Neural cell (in vitro differentiated cells): ENCODE data around the gene MEMO1.

ENCODE experiments used
- EP300 ChIP-seq: fragments of 450-650 bp; conservative IDR thresholded peaks from 2 replicates; pipeline ENCODE4 v1.6.1; 2014; ENCODE audit warnings: antibody characterized with exemption, mild to moderate bottlenecking, moderate library complexity; ENCODE audit not compliant: poor library complexity, severe bottlenecking
- EZH2 ChIP-seq: fragments of 200-600, 300-800 bp; shearing (Covaris generic), sonication (generic); IDR thresholded peaks from 2 replicates; pipeline ENCODE4 v1.6.1; 2014; ENCODE audit warnings: antibody characterized with exemption, low read length, borderline replicate concordance, mild to moderate bottlenecking; ENCODE audit not compliant: insufficient read depth, poor library complexity, severe bottlenecking
- MXI1 ChIP-seq: fragments of 450-650 bp; conservative IDR thresholded peaks from 2 replicates; pipeline ENCODE4 v1.6.1; 2014; ENCODE audit warnings: antibody characterized with exemption, mild to moderate bottlenecking; ENCODE audit not compliant: poor library complexity, severe bottlenecking
- POLR2AphosphoS5 ChIP-seq: IDR thresholded peaks from 2 replicates; pipeline ENCODE4 v1.6.1; 2012
- RAD21 ChIP-seq: fragments of 450-650 bp; conservative IDR thresholded peaks from 2 replicates; pipeline ENCODE4 v1.6.1; 2014; ENCODE audit warnings: antibody characterized with exemption, mild to moderate bottlenecking, moderate library complexity
- TAF1 ChIP-seq: IDR thresholded peaks from 2 replicates; pipeline ENCODE4 v1.6.1; 2012; ENCODE audit warnings: low read depth
- TF ChIP-seq, protein P1 (sequence below): fragments of 450-650 bp; IDR thresholded peaks from 2 replicates; pipeline ENCODE4 v1.5.1; 2014; ENCODE audit warnings: antibody characterized with exemption, mild to moderate bottlenecking, moderate library complexity; ENCODE audit not compliant: poor library complexity, severe bottlenecking

DNA sequence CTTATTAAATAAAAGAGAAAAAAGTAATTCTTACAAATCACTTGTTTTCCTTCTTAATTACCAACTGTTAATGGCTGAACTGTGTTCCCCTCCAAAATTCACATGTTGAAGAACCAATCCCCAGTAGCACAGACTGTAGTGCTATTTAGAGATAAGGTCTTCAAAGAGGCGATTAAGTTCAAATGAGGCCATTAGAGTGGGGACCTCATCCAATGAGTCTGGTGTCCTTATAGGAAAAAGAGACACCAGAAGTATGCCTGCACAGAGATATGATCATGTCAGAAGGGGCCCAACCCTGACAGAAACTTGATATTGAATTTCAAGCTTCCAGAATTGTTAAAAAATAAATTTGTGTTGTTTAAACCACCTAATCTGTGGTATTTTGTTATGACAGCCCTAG lies 89.8 kb downstream of the MEMO1 start:
- TF ChIP-seq, protein P1, sequence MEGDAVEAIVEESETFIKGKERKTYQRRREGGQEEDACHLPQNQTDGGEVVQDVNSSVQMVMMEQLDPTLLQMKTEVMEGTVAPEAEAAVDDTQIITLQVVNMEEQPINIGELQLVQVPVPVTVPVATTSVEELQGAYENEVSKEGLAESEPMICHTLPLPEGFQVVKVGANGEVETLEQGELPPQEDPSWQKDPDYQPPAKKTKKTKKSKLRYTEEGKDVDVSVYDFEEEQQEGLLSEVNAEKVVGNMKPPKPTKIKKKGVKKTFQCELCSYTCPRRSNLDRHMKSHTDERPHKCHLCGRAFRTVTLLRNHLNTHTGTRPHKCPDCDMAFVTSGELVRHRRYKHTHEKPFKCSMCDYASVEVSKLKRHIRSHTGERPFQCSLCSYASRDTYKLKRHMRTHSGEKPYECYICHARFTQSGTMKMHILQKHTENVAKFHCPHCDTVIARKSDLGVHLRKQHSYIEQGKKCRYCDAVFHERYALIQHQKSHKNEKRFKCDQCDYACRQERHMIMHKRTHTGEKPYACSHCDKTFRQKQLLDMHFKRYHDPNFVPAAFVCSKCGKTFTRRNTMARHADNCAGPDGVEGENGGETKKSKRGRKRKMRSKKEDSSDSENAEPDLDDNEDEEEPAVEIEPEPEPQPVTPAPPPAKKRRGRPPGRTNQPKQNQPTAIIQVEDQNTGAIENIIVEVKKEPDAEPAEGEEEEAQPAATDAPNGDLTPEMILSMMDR, result no peak
- TF ChIP-seq POLR2AphosphoS5, result no peak
- no peak for TF ChIP-seq RAD21
- no peak for TF ChIP-seq MXI1
- TF ChIP-seq EP300, result no peak
- no peak for TF ChIP-seq TAF1
- TF ChIP-seq EZH2, result no peak
